Stimulated activated CD8-positive, alpha-beta memory T cell treated with anti-CD3 and anti-CD28 coated beads, Interleukin-12 subunit alpha, Interleukin-12 subunit beta, amount 100 ng/mL, for 24 hours (primary cell): ENCODE data around the gene EQTN.

Experiments
- DNase-seq: peaks from one replicate; pipeline ENCODE4 v3.0.0-alpha.2; 2020; ENCODE audit errors: extremely low read depth

Gene EQTN

DNA sequence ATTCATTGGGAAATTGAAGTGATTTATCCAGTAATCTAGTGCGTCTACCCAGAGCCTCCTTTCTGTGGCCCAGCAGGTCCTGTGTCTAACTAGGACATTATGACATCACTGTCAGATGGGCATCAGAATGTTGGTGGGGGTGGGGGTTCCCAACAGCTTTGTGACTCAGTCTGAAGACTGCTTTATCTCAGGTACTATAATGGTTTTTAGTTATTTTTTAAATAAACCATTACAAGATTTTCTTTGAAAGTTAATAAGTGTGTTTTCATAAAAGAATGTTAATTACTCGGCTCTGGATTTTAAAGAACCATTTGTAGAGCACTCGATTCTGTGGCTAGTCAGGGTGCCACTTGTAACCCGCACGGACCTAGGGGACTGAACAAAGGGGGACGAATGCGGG is at the start of gene EQTN:
Gene EQTN (minus strand): TSS at position 101 of the 400 bp plus-strand sequence. CDS start 95 bp downstream, at position 6.
- no peak for DNase-seq

DNA sequence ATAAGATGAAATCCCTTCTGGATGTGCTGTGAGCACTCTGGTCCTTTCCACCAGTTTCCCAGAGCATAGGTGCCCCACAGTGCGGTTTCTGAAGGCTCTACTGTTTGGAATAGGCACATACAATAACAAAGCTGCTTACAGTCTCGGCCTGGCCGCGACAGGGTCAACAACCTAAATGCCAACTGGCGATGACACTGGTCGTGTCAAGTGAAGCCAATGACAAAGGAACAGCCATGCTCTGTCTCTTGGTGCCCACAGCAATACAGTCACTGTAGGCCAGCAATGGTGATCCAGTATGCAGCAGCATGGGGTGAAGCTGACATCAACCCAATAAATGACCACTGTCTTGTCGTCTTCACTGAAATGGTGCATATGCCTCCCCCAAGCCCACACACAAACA is 47.8 kb upstream of the EQTN start:
- no peak for DNase-seq

DNA sequence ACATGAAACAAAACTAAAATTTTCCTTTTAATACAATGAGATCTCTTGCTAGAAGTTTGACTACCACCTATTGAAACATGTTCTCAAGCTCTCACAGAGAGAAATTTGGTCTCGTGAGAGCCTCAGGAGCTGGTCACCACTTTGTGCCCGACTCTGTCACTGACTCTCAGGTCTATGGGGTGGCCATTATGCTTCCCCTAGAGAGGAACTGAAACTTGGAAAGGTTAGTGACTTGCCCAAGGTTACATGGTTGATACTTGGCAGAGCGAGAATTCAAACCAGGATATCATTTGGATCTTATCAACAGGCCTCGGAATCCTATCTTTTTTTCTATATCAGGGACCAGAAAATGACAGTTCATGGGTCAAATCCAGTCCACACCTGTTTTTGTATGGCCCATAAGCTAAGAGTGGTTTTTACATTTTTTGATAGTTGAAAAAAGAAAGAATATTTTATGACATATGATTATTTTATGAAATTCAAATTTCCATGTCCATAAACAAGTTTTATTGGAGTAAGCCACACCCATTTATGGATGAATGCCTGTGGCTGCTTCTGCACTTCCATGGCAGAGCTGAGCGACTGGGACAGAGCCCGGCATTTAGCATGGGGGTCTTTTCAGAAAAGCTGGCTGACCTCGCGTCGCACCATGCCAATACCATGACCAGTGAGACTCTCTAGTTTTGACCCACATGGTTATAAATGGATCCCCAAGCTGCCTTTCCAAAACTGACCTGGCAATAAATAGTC is 44.8 kb upstream of the EQTN start:
- no peak for DNase-seq

DNA sequence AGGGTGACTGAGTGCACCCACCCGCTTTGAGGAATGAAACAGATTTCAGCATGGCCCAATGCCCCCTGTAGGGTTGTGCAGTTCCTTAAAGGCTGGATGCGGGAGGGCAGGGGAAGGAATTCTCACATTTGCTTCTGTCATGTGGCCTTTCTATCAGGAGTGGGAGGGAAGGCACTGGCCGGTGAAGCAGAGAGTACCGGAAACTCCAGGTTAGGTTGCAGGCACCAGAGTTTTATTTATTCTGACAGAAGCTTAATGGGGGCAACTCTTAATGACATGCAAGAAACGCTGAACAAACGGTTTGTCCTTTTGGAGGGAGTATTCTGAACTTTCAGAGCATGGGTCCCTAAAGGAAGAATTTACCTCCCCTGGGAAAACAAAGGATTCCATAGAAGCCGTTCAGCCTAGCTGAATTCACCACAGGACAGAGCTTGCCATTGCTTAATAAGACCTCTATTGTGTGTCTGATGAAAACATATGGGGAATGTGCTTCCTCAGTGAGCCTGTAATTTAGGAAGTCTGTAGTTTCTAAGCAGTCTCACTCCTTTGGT is 44.1 kb upstream of the EQTN start:
- DNase-seq, result no peak

DNA sequence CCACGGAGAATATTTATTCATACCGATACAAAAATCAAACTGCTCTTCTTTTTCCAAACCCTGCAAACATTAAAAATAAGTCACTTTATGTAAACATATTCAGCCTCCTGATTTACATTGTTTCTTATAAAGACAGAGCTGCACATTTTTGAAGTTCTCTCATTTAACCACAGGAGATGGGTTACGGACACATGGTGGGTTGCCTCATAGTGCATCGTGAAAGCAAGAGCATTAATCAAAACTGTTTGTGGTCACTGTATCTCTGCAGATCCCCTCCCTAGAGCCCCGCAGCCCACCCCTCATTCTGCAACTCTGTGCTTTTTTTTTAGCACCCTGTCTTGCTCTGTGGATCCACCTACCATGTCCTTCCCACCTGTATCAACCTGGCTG is 43.3 kb upstream of the EQTN start:
- no peak for DNase-seq

DNA sequence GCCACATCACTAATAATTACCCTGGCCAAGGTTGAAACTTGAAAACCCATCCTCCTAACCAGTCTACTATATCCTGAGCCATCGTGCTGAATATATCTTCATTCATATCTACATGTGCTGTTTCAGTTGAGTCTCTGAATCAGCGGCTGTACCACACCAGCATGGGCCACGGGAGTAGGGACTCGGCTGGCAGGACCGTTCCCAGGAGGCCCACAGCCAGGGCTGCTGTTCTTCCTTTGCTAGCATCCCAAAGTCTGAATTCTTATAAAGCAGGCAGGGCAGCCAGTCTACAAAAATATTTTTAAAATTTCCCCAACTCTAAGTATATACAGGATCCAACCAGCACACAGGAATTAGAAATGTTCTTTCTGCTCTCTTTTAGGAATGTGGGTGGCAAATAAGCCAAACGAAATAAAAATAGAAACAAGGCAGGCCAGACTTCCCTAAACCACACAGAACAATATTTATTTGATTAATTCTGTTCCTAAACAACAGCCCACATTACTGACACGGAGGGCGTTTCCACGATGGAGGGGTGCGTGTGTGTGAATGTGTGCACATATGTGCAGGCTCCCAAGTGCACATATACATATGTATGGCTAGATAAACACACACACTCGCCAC is 42.8 kb upstream of the EQTN start:
- DNase-seq, result no peak

DNA sequence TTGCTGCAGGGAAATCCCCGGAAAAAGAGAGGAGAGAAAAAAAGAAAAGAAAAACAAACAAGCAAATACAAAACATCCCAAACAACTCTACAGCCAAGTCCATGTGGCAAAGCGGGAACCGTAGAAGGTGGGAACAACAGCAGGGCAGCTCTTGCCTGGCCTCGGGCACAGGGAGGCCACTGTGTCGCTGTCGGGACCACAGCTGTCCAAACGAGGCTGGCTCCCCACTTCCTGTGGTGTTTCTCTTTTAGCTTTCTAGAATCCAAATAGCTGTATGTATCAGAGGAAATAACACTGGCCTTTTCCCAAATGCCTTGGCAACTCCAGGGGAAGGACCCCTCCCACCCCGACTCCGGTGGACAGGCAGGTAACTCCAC is 41.6 kb upstream of the EQTN start:
- DNase-seq, result no peak

DNA sequence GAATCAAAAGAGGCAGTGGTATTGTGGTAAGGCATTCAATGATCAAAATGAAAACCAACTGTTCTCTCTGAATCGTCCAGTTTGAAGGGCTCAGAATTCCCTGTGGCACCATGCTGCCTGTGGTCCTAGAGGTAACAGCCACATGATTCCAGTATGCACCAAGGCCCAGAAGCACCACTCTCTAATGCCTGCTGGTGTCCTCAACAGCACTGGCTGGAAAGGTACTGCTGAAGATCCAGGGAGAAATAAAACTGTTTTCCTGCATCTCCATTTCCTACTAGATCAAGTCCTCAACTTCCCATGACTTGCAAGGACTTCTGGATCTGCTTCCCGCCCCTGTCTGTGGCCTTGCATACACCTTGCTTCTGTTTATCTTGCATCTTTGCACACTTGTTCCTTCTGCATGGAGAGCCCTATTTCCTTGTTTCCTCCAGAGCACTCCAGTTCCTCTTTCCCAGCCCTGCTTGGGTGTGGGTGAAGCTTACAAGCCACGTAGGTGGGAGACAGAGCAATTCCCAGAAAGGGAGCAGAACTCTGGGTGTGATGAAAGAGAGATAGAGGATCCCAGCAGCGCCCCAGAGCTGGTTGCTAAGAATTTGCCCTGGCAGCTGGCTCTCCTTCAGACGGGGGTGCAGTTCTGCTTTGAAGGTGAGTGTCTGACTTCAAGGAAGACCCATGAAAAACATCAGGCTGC is 41.0 kb upstream of the EQTN start:
- DNase-seq, result no peak

DNA sequence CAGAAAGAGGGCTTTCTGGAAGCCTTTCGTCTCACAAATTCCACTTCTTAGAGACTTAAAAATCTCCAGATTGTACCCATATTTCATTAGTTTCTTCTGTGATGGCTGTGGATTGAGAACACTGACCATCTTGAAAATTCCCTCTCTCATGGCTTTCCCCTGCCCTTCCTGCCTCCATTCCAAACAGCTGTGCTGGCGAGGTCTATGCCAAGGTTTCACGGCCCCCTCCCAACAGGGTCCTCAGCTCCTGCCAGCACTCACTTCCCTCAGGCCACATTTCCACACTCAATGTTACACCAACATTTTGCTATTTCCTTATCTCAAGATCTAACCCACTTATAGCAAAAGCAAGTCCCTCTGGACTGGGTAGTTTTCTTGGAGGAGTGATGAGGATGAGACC is 40.3 kb upstream of the EQTN start:
- no peak for DNase-seq

DNA sequence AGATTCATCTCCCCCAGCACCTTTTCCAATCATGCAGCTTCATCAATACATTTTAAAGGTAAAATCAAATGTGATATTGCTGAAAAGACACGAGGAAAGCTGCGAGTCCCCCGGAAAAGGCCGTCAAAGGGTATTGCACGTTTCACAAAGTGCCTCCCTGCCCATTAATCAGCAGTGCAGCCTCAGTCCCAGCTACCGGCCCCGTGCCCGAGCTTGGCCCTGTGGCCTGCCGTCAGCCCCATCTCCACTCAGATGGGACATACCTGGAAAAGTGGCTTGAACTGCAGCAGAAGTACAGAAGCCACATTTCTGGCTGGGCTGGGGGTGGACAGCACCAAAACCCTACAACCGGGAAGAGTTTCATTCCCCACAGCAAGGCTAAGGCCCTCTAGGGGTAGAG is 39.9 kb upstream of the EQTN start:
- DNase-seq, result no peak

DNA sequence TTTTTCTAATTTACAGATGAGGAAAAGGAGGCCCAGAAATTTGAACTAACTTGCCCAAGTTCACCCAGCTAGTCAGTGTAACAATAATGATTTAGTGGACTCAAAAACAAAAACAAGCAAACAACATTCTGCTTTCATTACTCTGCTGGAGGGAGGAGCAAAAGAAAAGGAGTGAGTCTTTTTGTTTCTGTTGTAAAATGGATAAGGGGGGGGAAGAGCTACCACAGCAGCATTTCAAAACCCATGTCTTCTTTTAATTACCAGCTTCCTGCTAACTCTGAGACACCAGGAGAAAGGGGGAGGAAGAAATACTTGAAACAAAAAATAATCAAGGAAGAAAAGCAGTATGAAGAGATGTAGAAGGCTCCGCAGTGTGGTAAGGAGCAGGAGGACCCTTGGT is 39.2 kb upstream of the EQTN start:
- DNase-seq, result no peak

DNA sequence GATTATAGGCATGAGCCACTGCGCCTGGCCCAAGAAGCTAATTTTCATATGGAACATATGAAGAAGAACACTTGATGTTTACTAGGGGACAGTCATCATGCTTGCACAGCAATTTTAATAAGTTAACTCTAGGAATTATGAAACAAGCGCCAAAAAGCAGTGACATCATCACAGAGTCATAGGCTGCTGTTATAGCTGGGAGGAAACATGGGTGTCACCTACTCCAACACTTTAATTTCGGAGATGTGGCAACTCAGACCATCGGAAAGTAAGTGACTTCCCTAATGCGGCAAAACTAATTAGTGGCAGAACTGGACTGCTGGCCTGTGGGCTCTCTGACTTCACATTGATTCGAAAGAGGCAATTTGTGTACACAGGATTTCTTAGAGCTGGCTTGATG is 38.1 kb upstream of the EQTN start:
- DNase-seq, result no peak

DNA sequence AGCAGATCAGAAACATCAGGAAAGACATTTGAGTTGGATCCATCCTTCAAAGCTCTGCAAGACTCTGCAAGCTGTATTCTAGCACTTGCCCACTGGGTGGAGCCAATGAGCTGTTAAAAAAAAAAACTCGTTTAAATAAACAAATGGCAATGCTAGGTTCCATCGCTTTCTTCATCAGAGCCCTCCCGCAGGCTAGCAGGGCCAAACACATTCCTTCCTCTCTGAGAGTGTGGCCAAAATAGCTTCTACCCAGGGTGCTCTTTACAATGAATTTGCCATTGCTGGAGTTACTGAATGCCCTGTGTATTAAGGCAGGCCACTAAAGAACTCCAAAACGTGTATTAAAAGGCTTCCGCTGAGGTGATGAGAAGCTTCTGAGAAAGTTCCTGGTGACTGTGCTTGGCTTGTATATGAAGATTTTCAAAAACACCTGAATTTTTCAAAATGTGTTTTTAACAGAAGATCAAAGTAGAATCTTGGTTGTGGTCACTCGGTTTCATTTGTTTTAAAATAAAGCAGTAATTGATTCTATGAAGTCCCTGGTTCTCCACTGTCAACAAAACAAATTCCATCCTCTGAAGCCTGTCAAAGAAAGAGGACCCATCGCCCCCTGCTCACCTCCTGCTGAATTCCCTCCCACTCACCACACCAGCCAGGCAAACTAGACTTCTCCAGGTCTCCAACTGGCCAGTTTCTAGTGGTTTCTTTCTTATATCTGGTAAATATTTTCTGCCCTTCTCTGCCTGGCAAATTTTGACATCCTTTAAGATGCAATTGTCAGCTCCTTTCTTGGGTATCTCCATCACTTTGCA is 36.5 kb upstream of the EQTN start:
- DNase-seq, result no peak

DNA sequence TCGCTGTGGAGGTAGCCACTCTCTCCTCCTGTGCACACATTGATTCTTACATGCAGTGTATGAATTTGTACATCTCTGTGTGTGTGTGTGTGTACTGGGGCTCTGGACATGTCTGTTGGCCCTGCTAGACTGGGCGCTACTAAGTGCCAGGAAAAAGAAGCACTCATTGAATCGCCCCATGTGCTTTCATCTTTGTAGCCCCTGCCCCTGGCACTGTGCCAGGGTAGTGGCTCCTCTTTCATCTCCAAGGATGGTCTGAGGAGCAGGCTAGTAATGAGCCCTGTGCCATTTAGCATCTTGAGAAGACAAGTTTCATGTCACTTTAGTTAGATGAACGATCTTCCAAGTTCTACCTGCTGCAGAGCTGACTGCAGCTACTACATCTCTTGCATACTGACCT is 34.4 kb upstream of the EQTN start:
- DNase-seq, result no peak

DNA sequence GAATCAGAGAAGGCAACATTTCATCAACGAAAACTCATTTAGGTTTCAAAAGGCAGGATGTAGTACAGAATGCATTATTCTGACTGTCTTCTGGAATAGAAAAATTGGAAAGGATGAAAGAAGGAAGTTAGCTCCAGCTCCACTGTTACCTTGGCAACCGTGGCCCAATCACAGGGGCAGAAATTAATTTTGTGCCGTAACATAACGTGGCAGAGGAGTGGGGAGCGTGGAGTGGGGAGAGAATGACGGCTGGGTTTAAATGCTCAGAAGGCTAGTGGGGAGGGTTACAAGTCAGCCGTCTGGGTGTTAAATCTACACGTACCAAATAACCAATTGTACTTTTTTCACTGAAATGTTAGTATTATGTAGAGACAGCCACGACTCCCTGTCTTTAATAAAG is 32.3 kb upstream of the EQTN start:
- DNase-seq, result no peak

DNA sequence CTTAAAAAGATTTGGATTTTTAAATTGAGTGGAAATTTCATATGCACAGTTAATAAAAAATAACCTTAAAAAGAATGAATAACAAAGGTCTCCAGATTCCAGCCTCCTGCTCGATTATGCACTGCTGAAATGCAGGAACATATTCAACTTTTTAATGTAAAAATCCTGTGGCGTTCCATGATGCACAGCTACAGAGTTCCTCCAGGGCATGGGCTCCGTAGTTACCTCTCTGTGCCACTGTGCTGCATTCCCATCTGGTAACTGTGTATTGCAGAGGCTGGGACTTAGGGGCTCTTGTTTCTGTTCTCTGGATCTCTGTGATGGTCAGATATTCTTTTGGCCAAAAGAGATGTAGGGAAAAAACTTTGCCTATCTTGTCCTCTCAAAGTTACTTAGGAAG is 31.5 kb upstream of the EQTN start:
- no peak for DNase-seq

DNA sequence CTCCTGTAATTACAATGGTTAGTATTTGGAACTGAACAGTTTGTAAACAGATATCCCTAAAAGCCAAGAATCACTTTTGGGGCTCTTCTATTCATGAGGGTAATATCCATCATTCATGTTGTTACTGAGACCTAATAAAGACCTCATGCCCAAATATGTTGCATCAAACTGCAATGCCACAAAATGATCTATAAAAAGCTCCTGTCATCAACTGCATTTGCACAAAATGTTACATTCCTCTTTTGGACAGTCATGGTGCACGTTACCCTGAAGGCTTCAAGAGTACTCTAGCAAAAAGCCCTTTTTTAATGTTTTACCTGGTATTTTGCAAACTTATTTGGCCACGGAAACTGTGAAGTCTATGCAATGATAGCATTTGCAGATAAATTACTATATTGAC is 14.2 kb upstream of the EQTN start:
- no peak for DNase-seq

DNA sequence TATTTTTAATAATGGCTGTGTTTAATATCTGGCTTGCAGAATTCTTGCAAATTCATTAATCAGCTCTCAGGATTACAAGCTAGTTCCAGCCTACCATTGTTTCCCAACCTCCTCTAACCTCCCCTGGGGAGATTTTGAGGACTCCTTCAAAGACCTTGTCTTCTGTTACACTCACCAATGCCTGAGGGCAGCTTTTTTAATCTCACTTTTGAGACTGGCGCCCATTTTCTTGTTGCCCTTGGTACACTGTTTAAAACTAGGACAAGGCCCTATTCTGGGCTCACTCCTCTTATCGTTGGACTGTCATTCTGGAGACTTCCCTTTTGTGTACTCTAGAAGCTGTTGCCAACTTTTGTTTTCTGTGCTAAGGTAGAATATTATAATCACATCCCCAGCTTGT is 13.6 kb upstream of the EQTN start:
- no peak for DNase-seq

DNA sequence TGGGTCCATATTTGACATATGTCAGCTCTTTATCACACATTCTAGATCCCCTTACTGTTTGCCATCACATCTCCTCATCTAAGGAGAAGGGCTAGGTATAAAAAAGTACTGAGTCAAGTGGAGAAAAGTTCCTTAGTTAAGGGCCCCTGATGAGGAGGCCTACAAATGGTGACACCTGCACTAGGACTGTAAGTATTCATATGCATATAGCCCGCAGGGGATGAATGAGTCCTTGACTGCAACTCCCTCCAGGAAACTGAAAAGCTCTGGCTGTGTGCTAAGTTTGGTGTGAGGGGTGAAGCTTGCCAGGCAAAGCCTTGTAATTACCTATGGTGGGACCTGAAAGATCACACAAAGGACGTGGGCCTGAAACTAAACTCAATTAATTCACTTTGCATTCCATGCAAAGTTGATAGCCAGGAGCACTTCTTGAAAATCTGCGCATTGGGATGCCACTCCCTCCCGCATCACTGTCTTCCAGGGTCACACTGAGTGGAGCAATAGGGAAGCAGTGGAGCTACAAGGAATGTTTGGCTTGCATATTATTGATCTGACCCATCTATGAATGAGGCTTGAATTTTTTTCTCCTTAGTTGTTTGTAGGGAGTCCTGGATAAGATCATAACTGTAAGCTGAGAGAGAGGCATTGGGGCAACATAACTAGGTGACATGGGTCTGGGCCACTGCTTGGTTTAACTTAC is 11.9 kb upstream of the EQTN start:
- no peak for DNase-seq

DNA sequence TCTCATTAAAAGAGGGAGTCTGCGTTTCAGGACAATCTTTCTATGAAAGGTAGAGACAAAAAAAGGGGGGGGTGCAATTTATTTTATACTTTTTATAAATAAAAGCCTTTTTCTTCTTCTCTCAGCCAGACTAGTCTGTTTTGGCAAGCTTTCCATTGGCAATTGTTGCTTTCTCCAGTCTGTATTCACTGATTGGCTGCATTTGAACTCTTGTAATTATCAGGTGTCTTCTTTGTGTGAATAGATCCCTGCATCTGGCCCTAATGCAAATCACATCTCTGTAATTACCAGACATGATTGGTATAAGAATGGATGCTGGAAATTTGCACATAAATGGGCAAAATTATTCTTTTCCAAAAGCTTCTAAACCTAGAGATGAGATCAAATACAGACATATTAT is 7.6 kb upstream of the EQTN start:
- DNase-seq, result no peak

DNA sequence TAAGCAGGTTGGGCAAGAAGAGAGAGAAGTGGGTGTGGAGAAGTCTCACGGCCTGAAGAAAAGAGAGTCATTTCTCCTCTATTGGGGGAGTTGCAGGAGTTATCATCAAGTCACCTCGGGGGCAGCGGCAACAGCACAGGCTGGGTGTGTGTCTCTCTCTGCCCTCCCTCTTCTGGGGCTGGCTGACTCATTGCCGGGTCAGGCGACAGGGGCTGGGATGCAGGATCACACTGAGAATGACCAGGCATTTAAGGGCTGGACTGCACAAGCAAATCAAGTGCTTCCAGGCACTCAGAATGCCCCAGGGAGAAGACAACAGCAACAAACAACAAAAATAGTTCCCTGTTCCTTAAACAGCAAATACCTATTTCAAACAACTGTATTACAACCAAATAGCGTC is 6.3 kb upstream of the EQTN start:
- no peak for DNase-seq

DNA sequence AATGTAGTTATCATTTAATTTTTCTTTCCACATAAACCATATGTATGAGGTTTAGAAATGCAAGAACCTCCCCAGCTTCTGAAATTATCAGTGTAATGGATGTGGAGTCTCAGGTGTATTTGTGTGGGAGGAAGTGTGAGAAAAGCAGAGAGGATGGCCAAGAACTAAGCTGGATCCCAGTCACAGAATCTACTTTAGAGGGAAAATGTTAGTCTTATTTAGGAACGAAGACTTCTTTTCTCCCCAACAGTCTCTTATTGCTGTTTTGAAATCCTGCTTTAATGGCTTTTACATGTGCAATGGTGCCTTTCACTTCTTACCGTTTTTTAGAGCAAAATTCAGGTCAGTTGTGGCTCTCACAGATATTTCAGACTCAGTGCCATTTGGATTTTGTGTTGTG is 3.0 kb downstream of the EQTN start:
- no peak for DNase-seq
